ENCODE measurements around the gene NDUFS6.

DNA sequence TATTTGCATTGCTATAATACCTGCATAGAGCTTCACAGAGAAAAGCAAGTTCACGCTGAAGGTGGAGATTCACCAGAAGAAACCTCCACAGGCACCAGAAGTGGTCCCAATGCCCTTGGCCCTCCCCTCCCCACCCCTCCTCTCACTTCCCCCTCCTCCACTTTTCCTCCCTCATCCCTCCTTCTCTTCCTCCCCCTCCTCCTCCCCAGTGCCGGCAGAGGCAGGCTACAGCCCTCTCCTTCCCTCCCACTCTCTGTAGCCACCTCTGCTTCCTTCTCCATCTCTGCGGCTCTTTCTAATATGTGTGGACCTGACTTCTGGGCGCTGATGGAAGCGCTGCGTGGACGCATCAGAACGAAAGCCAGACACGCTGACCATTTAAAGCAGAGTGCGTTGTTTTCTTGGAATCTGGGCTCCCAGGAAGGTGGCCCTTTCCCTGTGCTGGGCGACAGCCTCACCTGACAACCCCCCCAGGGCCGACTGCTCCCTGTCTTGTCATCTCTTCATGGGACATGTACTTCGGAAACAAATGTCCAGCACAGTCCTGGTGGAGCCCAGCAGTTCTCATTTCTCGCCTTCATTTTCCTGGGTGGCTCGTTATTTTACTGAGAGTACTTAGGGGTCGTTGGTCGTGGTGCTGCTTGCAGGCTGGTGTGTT, 29.5 kb downstream of the NDUFS6 start:
- TF ChIP-seq CTCF (IDR thresholded peaks at IDR 0.05) (no peak), POLR2A (IDR thresholded peaks at IDR 0.05) (no peak)

Data from heart left ventricle (tissue), 13 donors.